GM18507 (cell line): ENCODE measurements around the gene OR8A1.
"Not testable (repeated sequence)": the region's sequence is repeated elsewhere in the genome, so short reads cannot be mapped to it uniquely, and the experiment has no call there.

Experiments used
- DNase-seq: peaks from one replicate; pipeline ENCODE4 v3.0.0; 2011; ENCODE audit warnings: low read depth; ENCODE audit not compliant: insufficient read length; ENCODE audit errors: extremely low spot score
- FAIRE-seq: peaks from 2 replicates; lab custom pipeline; 2011; peaks lifted over from hg19 to GRCh38; lab: Jason Lieb, UNC

The OR8A1 gene

GRCh38 chr11:124586238-124586860, 16.6 kb downstream of the OR8A1 start:
- DNase-seq (no peak), FAIRE-seq (peak; percentile 53)

DNA sequence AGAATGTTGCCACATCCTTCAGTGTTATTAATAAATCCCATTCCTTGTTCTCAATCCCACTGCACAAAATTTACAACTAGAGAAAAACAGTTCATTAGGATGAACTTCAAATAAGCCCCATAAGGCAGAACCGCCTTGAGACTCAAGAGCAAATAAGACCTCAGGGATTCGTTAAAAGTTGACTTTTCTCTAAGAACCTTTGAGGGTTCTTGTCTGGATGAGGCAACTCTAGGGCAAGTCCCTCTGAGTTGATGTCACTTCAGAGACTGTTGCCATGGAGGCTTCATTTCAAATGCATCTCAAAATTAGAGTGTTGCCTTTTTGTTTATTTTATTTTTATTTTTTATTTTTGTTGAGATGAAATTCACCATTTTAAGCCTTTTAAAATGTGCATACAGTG, 21.6 kb downstream of the OR8A1 start:
- FAIRE-seq (no peak), DNase-seq (no peak)

DNA sequence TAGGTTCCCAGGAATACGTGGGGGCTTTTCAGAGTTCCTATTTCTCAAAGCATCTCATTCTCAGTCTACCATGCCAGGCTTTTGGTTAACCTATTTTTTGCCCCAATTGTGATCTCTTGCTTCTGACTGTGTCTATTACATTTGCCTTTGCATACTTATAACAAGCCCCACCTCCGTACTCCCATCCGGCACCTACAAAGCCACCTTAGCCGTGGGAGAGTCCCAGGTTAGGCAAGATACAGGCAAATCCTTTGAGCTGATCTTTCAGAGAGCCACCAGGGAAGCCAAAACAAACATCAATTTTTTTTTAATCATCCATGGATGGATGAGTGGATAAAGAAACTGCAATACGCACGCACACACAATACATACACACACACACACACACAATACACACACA, 22.8 kb downstream of the OR8A1 start:
- no peak for DNase-seq
- FAIRE-seq = no peak

DNA sequence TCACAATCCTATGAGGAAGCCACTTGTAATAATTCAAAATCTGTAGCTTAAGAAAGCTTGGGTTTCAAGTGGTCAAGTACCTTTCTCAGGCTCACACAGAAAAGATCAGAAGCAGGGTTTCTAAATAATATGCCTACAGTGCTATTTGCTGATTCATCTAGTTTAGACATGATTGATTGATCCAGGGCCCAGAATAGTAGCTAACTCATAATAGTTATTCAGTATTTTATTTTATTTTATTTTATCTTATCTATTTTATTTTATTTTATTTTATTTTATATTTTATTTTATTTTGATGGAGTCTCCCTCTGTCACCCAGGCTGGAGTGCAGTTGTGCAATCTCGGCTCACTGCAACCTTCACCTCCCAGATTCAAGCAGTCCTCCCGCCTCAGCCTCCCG, 25.5 kb downstream of the OR8A1 start:
- FAIRE-seq = no peak

GRCh38 chr11:124597626-124598025, 27.8 kb downstream of the OR8A1 start:
- FAIRE-seq (no peak), DNase-seq (no peak)

More for the DNA sequence above, 25.5 kb downstream of the OR8A1 start:
- DNase-seq = no peak

DNA sequence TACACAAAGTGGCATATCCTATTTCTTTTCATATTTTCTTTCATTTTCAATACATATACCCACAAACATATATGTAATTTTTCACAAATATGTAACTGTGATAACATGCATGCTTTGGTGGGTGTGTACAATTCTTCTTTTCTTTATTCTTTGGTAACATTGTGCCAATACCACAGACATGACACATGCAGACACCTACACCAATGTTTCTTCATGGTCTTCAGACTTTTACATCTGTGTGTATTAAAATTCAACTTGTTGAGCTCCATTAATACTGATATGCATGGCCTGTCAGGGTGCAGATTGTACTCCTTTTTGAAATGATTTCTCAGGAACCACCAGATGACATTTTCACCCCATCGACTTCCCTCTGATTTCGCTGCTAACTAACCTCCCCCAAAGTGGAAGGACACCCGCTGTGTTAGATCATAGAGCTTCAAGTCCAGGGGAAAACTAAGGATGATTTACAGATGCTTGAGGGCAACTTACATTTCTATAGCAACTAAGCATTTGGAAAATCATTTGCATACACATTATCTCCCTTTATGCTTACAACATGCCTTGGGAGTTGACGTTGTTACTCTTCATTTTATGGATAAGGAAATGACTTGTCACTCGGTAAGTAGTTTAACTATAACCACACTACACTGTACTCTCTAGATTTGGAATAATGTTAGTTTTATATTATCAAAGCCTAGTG, 31.0 kb downstream of the OR8A1 start:
- FAIRE-seq = no peak
- DNase-seq = no peak

DNA sequence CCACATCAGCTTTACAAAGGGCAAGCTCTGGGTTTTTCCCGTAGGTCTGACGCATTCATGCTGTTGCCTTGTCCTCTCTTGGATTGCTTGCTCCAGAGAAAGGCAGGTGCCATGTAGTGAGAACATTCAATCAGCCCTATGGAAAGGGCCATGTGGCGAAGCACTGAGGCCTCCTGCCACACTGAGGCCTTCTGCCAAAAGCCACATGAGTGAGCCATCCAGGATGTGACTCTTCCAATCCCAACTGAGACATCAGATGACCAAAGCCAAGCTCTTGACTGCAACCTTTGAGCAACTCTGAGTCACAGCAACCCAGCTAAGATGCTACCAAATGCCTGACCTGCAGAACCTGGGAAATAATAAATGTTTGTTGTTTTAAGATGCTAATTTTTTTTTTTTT, 32.4 kb downstream of the OR8A1 start:
- DNase-seq = no peak
- FAIRE-seq = no peak

- not testable (repeated sequence) for FAIRE-seq, DNase-seq
These were observed 32.9 kb downstream of the OR8A1 start for GRCh38 chr11:124602723-124603122.

DNA sequence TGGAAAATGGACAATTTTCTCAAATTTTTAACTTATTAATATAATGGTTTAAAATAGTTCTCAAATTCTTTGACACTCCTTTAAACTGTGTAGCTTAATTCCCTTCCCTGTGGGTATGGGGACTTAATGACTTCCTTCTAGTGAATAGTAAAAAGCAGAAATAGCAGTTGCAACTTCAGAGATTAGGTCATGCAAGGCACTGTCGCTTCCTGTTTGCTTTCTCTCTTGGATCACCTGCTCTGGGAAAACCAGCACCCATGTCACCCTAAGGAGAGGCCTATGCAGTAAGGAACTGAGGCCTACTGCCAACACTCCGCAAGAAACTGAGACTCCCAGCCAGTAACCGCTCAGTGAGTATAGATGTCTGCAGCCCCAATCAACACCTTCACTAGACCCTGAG, 35.9 kb downstream of the OR8A1 start:
- FAIRE-seq (no peak), DNase-seq (no peak)

DNA sequence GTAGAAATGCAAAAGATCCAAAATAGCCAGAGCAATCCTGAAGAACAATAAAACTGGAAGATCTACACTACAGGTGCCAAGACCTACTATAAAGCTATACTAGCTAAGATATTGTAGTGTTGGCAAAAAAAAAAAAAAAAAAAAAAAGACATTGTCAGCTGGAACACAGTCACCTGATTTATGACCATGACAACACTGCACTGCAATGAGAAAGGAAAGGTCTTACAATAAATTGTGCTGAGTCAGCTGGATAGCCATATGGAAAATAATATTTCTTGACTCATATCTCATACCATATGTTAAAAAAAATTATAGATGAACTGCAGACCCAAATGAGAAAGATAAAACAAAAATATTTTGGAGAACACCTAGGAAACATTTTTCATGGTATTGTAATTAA, 38.4 kb downstream of the OR8A1 start:
- DNase-seq (no peak), FAIRE-seq (no peak)

GRCh38 chr11:124610295-124610694, 40.5 kb downstream of the OR8A1 start:
- FAIRE-seq (no peak), DNase-seq (no peak)

GRCh38 chr11:124611064-124611463, 41.3 kb downstream of the OR8A1 start, which contains the start of gene PANX3:
PANX3 (plus strand) TSS chr11:124611428; CDS start chr11:124611557, 129 bp downstream.
- FAIRE-seq (no peak), DNase-seq (no peak)

DNA sequence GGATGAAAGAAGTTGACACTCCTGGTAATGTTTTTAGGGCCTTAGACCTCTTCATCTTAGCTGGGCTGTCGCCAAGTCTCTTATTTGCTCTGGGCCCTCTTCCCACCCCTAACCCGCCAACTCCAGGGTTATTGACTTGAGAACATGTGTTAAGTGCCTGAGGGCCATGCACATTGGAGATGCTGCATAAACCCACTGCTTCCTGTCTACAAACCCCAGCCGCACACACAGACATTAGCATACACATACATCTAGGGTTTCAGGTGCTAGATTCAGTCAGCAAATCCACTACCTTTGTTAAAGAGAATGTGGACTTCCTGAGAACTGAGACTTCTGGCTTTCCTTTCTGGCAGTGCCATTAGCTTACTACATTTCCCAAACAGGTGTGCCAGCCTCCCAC, 42.2 kb downstream of the OR8A1 start:
- DNase-seq (no peak), FAIRE-seq (no peak)

- DNase-seq = no peak
- no peak for FAIRE-seq
These were observed 42.9 kb downstream of the OR8A1 start for GRCh38 chr11:124612567-124613246.

GRCh38 chr11:124618863-124619262, 49.1 kb downstream of the OR8A1 start:
- FAIRE-seq (no peak), DNase-seq (no peak)
